NCI-H1694 treated with DMSO at 0.1 percent for 48 hours (cell line): ENCODE data around the gene SYNE4.

Experiments used
- DNase-seq: peaks from one replicate; lab custom pipeline; 2025; lab: John Stamatoyannopoulos, UW

Gene SYNE4

GRCh38 chr19:36026091-36026876, 17.7 kb upstream of the SYNE4 start:
- no peak for DNase-seq

- DNase-seq, result no peak
These were observed 16.9 kb upstream of the SYNE4 start for GRCh38 chr19:36025541-36025940.

DNA sequence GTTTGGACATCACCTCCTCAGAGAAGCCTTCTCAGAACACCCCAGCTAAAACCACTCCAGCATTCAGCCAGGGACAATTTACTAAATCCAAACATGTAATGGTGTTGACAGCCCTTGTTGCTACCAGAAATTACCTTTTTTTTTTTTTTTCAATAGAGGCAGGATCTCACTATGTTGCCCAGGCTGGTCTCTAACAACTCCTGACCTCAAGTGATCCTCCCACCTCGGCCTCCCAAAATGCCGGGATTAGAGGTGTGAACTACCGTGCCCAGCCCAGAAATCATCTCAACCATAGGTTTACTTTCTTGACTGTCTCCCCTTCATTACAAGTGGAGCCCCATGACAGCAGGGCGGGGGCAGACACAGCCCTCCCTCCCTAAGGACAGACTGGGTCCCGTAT, 14.8 kb upstream of the SYNE4 start:
- no peak for DNase-seq

- no peak for DNase-seq
These were observed 10.6 kb upstream of the SYNE4 start for GRCh38 chr19:36019061-36019670.

GRCh38 chr19:36014012-36014924, 5.7 kb upstream of the SYNE4 start, which contains the start of gene ALKBH6:
ALKBH6 (minus strand) TSS chr19:36014213; CDS start chr19:36013397, 816 bp downstream.
- DNase-seq, result peak; percentile 99

DNA sequence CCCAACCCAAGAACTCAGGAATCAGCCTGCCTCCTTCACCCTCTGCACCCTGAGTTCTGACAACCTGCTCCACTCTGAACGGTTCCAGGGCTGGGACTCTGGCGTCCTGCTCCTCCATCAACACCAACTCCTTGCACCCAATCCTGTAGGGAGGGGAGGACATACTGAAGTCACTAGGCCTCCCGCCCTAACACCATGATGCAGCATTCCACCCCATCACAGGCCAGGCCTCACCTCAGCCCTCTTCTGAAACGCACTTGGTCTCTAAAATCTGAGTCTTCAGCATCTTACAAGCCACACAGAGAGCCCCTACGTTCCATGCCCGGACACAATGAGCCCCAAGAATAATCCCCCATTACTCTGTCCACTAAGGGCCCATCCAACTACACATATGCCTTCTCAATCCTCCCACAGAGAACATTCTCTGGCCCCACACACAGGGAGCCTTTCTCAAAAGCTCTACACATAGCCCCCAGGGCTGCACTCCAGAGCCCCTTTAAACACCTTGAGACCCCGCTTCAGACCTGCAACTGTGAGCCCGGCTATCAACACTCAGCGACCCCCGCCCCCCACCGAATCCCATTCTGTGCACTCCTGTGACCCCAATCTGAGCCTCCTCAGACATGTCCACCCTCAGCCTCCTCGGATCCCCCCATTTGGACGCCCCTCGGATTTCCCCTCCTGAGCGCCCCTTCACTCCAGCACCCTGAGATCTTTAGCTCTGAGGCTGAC, 4.8 kb upstream of the SYNE4 start:
- no peak for DNase-seq

- DNase-seq, result no peak
These were observed 1.8 kb upstream of the SYNE4 start for GRCh38 chr19:36010402-36010801.

DNA sequence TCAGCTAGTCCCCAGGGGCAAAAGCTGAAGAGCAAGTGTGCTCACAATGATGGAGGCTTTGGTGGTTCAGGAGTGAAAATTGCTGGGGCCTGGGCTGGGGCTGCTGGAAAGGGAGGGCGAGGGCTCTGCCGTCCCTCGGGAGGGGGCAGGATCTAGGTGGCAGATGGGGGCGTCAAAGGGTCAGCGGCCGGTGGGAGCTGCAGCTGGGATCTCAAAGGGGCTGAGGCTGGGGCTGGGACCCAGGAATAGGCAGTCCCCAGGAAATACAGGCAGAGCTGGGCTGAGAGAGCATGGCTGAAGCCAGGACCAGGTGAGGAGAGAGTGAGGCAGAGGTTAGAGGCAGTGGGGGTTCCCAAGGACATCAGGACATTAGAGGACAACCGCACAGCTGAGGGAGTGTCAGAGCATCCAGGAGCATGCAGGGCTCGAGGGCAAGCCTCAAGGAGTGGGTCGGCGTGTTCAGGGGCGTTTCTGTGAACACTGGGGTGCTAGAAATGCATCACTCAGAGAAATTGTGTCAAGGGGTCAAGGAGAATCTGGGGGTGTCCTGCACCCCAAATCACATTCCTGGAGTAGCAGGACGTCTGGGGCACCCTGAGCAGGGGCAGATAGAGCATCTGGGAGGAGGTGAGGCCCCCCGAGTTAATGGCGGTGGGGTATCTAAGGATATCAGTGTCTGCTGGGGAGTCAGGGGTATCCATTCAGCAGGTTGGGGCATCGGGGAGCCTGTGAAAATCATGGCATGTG, 1.2 kb upstream of the SYNE4 start:
- no peak for DNase-seq

DNA sequence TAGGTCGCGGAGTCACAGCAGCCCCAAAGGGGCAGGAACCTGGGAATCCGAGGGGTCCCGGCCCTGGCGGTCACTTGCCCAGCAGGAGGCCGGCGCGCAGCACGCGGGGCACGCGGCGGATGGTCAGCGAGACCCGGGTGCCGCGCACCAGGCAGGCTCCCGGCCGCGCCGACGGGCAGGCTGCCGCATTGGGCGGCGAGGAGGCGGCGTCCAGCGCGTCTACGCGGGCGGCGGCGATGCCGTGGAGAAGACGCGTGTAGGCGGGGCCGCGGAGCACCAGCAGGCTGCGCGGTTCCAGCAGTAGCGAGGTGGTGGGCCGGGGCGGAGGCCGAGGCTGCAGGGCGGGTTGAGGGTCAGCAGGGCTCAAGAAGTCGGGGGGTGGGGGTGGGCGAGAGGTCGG, 607 bp upstream of the SYNE4 start:
- DNase-seq, result no peak

- no peak for DNase-seq
These were observed 1.7 kb downstream of the SYNE4 start for GRCh38 chr19:36006955-36007354.

DNA sequence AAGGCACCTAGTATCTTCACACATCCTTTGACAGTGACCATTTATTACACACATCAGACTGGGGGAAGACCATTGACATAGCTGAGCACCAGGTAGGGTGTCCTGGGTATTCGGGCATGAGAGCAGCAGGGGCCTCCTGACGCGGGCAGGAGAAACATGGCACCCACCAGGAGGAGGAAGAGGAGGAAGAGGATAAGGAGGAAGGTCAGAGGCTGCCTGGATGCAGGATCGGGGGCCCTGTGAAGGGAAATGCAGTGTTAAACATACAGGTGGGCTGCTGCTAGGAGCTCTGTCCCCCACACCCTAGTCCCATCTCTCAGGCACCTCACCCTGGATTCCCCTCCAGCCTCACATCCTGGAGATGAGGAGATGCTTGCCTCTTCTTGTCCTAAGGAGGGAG, 5.3 kb downstream of the SYNE4 start:
- no peak for DNase-seq

DNA sequence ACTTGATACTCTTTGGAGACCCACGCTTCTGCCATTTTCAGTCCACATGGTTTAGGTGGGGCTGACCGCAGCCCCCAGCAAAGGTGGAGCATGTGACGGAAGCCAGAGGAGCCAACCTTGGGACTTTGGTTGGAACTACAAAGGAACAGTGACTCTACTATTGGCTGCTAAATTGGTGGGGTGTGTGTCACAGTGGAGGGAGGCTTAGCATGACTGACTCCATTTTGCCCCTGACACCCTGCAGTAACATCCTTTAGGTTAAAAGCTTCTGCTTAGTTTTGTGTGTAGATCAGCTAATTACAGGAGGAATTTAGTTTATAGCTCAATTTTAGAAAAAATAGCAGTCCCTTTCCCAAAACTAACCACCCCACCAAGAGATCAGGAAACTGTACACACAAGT, 7.0 kb downstream of the SYNE4 start:
- no peak for DNase-seq

DNA sequence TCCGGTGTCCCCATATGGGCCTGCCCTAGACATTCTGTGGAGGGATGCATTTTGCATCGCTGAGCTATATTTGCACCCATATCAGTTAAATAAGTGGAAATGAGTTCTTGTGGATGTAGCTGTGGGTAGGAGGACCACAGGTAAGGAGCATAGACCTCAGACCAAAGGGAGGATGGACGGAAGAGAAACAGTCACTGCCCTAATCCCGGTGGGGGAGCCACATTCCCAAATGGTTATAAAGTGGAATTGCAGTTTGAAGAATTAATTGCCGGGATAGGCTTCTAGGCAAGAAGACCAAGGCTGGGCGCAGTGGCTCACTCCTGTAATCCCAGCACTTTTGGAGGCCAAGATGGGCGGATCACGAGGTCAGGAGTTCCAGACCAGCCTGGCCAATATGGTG, 11.8 kb downstream of the SYNE4 start:
- DNase-seq, result no peak

DNA sequence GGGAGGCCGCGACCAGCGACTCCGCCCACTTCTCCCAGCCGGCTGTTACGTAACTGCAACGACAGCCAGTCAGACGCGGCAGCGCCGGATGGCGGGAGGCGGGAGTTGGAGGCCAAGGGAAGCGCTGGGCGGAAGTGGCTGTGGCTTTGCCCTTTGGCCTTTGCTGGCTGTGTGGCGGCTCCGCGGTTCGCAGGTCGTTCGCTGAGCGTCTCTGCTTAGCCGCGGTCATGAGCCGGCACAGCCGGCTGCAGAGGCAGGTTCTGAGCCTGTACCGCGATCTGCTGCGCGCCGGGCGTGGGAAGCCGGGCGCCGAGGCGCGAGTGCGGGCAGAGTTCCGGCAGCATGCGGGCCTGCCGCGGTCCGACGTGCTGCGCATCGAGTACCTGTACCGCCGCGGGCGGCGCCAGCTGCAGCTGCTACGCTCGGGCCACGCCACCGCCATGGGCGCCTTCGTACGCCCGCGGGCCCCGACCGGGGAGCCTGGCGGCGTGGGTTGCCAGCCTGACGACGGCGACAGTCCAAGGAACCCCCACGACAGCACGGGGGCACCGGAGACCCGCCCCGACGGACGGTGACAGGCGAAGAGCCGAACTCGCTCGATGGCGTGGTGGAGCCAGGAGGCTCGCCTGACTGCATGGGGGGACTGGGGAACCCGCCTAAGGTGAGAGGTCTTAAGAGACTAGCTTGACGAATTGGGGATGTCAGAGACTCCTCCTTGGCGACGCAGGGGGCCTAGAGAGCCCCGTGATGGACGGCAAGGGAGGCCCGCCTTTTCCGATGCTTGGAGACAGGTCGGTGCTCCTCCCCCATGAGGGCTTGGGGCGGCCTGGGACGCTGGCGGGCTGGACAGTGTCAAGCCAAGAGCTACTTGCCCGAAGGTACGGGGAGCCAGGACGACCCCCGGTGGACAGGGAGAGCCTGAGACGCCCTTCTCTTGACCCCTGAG, 13.3 kb downstream of the SYNE4 start, which contains the start of gene SDHAF1:
SDHAF1 (plus strand) TSS at position 141 of the 946 bp plus-strand sequence; CDS start at position 228, 87 bp downstream.
- peak; percentile 89 for DNase-seq

- DNase-seq, result no peak
These were observed 14.6 kb downstream of the SYNE4 start for GRCh38 chr19:35993923-35994598.

DNA sequence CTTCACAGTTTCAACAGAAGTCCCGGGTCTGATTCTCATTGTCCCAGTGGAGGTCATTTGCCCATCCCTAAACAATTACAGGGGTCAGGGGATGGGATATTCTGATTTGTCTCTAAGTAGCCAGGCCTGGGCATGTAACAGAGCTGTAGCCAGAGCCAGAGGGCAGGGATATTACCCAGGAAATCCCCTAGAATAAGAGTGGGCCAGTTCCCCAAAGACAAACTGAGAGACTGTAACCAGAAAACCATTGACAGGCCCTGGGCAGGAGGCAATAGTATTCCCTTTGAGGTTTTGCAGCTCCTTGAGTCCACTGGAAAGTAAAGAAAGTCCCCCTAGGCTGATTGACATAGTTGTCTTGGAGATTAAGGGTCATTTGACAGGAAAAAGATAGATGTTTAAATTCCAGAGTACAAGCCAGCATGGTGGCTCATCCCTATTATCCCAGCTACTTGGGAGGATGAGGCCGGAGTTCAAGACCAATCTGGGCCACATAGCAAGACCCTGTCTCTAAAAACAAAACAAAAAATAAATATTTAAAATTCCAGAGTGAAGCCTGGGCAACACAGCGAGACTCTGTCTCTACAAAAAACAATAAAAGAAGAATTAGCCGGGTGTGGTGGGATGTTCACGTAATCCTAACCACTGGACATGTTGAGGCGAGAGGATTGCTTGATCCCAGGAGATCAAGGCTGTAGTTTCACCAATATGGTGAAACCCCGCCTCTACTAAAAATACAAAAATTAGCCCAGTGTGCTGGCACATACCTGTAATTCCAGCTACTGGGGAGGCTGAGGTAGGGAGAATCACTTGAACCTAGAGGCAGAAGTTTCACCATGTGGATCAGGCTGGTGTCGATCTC, 15.5 kb downstream of the SYNE4 start:
- DNase-seq, result no peak

DNA sequence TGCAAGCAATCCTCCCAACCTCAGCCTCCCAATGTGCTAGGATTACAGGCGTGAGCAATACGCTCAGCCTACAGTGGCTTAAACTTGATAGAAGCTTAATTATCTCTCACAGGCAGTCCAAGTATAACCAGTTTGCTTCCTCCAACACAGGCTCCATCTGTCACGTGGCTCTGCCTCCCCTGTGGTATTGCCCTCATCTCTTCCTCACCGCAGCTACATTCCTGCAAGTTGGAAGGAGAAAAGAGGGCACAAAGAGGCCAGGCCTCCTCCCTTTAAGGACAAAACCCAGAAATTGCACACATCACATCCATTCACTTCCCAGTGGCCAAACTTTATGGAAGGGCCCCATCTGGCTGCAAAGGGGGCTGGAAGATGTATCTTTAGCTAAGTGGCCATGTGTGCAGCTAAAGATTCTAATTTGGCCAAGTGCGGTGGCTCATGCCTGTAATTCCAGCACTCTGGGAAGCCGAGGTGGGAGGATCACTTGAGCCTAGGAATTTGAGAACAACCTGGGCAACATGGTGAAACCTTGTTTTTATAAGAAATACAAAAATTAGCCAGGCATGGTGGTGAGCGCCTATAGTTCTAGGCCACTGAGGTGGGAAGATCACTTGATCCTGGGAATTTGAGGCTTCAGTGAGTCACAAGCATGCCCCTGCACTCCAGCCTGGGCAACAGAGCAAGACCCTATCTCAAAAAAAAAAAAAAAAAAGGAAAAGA, 16.7 kb downstream of the SYNE4 start:
- no peak for DNase-seq
